SH-SY5Y (cell line): ENCODE measurements around the gene SLCO4C1.

ENCODE experiments used
- GATA2 ChIP-seq: IDR thresholded peaks from 2 replicates; pipeline ENCODE4 v1.6.1; 2011; ENCODE audit warnings: mild to moderate bottlenecking, low read depth, low read length
- GATA3 ChIP-seq: IDR thresholded peaks from 2 replicates; pipeline ENCODE4 v1.6.1; 2011; ENCODE audit warnings: low read depth, mild to moderate bottlenecking, low read length, moderate library complexity

GRCh38 chr5:102312586-102313370, 16.7 kb upstream of the SLCO4C1 start:
- TF ChIP-seq GATA3 (no peak), GATA2 (no peak)
